HG03175 (cell line): ENCODE data around the gene NUP35.

Experiments
- ATAC-seq: cut with Tn5 transposase; IDR thresholded peaks from one replicate; pipeline ENCODE4 v1.9.1; 2021; ENCODE audit warnings: mild to moderate bottlenecking, moderate library complexity; ENCODE audit not compliant: unreplicated experiment

NUP35 gene

GRCh38 chr2:183124222-183124956, at the start of gene NUP35:
NUP35 (plus strand) TSS chr2:183124443; CDS start chr2:183124458, 15 bp downstream.
- peak; percentile 89 for ATAC-seq

- no peak for ATAC-seq
Observed at GRCh38 chr2:183078163-183078463, 46.1 kb upstream of the NUP35 start.

- ATAC-seq: peak; percentile 92
Observed at GRCh38 chr2:183078464-183079138, 45.6 kb upstream of the NUP35 start, which contains the start of gene DUSP19. DUSP19 (plus strand) TSS chr2:183078747; CDS start chr2:183078934, 187 bp downstream.

- ATAC-seq: peak; percentile 38
Observed at GRCh38 chr2:183079139-183079775, 45.0 kb upstream of the NUP35 start.

GRCh38 chr2:183081911-183082310, 42.3 kb upstream of the NUP35 start:
- ATAC-seq: no peak

GRCh38 chr2:183088061-183088460, 36.2 kb upstream of the NUP35 start:
- peak; percentile 47 for ATAC-seq

- peak; percentile 62 for ATAC-seq
Observed at GRCh38 chr2:183089192-183089851, 34.9 kb upstream of the NUP35 start.

GRCh38 chr2:183091318-183091953, 32.8 kb upstream of the NUP35 start:
- no peak for ATAC-seq

- no peak for ATAC-seq
Observed at GRCh38 chr2:183091954-183092345, 32.3 kb upstream of the NUP35 start.

GRCh38 chr2:183093857-183094657, 30.2 kb upstream of the NUP35 start:
- peak; percentile 80 for ATAC-seq

GRCh38 chr2:183105402-183106134, 18.7 kb upstream of the NUP35 start:
- no peak for ATAC-seq

GRCh38 chr2:183112577-183112976, 11.7 kb upstream of the NUP35 start:
- ATAC-seq: no peak

- no peak for ATAC-seq
Observed at GRCh38 chr2:183113630-183114029, 10.6 kb upstream of the NUP35 start.

- no peak for ATAC-seq
Observed at GRCh38 chr2:183117226-183117625, 7.0 kb upstream of the NUP35 start.

GRCh38 chr2:183123117-183123958, 905 bp upstream of the NUP35 start:
- no peak for ATAC-seq

GRCh38 chr2:183123959-183124221, 353 bp upstream of the NUP35 start:
- peak; percentile 39 for ATAC-seq

GRCh38 chr2:183124957-183125255, 663 bp downstream of the NUP35 start:
- ATAC-seq: no peak

GRCh38 chr2:183125659-183126341, 1.6 kb downstream of the NUP35 start:
- no peak for ATAC-seq
